Activated CD4-positive, alpha-beta T cell treated with anti-CD3 and anti-CD28 coated beads, Interleukin-2, amount 10 ng/mL, durations not matched to agents 7 days and 5 days (primary cell): ENCODE data around the gene MIPOL1. TPM values are rescaled to one million over a fixed set of nuclear protein-coding genes. Genes with fewer than 3 reads are reported as not detected.
"Not testable (repeated sequence)": the region's sequence is repeated elsewhere in the genome, so short reads cannot be mapped to it uniquely, and the experiment has no call there.

Experiments used
- CTCF ChIA-PET: fragments of 350-600 bp; sonication (Branson Sonifier 250); formaldehyde crosslinking; loops from one replicate; lab custom pipeline; 2021; ENCODE audit warnings: antibody characterized with exemption; lab: Charles Lee
- POLR2A ChIA-PET: fragments of 350-600 bp; sonication (Branson Sonifier 250); formaldehyde crosslinking; loops from one replicate; lab custom pipeline; 2021; ENCODE audit warnings: antibody characterized with exemption; lab: Charles Lee
- DNase-seq: peaks from one replicate; pipeline ENCODE4 v3.0.0-alpha.2; 2020
- H3K27ac Mint-ChIP-seq: one replicate; pipeline ENCODE4 v1.8.0; 2021; ENCODE audit warnings: mild to moderate bottlenecking, moderate library complexity, mixed read lengths
- H3K27me3 Mint-ChIP-seq: one replicate; pipeline ENCODE4 v1.8.0; 2021; ENCODE audit warnings: mixed read lengths
- H3K36me3 Mint-ChIP-seq: one replicate; pipeline ENCODE4 v1.8.0; 2021; ENCODE audit warnings: low read depth, mixed read lengths
- H3K4me1 Mint-ChIP-seq: one replicate; pipeline ENCODE4 v1.8.0; 2021; ENCODE audit warnings: mixed read lengths
- H3K4me3 Mint-ChIP-seq: one replicate; pipeline ENCODE4 v1.8.0; 2021; ENCODE audit warnings: mild to moderate bottlenecking, moderate library complexity, mixed read lengths
- H3K9me3 Mint-ChIP-seq: one replicate; pipeline ENCODE4 v1.8.0; 2021; ENCODE audit warnings: mixed read lengths
- total RNA-seq, 2 experiments: library from RNA; stranded (reverse); gene quantifications; one replicate each; pipeline ENCODE4 v1.2.3, GENCODE V29; 2021

The MIPOL1 gene
- total RNA-seq, 2 experiments from 2014 or later: not detected

- H3K9me3 Mint-ChIP-seq: no peaks in the 10 kb centered on the region
- peaks cover 21% of the 10 kb centered on the region for H3K27me3 Mint-ChIP-seq
- H3K27ac Mint-ChIP-seq: no peak within 1 kb of the TSS
- CTCF ChIA-PET: no interaction called here
- DNase-seq: no peak
- H3K4me1 Mint-ChIP-seq: no peaks in the 10 kb centered on the region
- H3K4me3 Mint-ChIP-seq: no peak within 1 kb of the TSS
- no peaks in the 10 kb centered on the region for H3K36me3 Mint-ChIP-seq
- POLR2A ChIA-PET: no interaction called here
Measured at GRCh38 chr14:37172024-37172869, 25.5 kb upstream of the MIPOL1 start, which contains the start of gene SLC25A21. SLC25A21 (minus strand) TSS chr14:37172606.

GRCh38 chr14:37172936-37173614 is 24.7 kb upstream of the MIPOL1 start:
- Mint-ChIP-seq H3K9me3 (no peaks in the 10 kb centered on the region), H3K27me3 (peaks cover 21% of the 10 kb centered on the region), H3K4me1 (no peaks in the 10 kb centered on the region), H3K4me3 (no peak overlapping the region), H3K36me3 (no peaks in the 10 kb centered on the region), H3K27ac (no peak overlapping the region)
- ChIA-PET CTCF (no interaction called here), POLR2A (no interaction called here)
- no peak for DNase-seq

GRCh38 chr14:37179896-37180502 is 17.7 kb upstream of the MIPOL1 start:
- ChIA-PET CTCF (no interaction called here), POLR2A (no interaction called here)
- DNase-seq: no peak
- Mint-ChIP-seq H3K4me3 (no peak overlapping the region), H3K4me1 (no peaks in the 10 kb centered on the region), H3K27me3 (no peaks in the 10 kb centered on the region), H3K9me3 (no peaks in the 10 kb centered on the region), H3K27ac (no peak overlapping the region), H3K36me3 (no peaks in the 10 kb centered on the region)

GRCh38 chr14:37180886-37181285 is 16.9 kb upstream of the MIPOL1 start:
- POLR2A ChIA-PET, H3K4me3 Mint-ChIP-seq, CTCF ChIA-PET, H3K27me3 Mint-ChIP-seq, H3K36me3 Mint-ChIP-seq, H3K27ac Mint-ChIP-seq, H3K9me3 Mint-ChIP-seq, H3K4me1 Mint-ChIP-seq, DNase-seq: not testable (repeated sequence)

DNA sequence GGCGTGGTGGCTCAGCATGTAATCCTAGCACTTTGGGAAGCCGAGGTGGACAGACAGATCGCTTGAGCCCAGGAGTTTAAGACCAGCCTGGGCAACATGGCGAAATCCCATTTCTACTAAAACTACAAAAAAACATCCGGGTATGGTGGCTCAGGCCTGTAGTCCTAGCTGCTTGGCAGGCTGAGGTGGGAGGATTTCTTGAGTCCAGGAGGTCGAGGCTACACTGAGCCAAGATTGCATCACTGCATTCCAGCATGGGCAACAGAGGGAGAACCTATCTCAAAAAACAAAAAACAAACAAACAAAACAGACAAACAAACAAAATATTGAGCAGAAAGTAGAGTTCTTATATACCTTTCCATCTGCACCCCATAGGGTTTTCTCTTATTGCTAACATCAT is 16.3 kb upstream of the MIPOL1 start:
- H3K4me3 Mint-ChIP-seq: no peak overlapping the region
- no peaks in the 10 kb centered on the region for H3K9me3 Mint-ChIP-seq
- POLR2A ChIA-PET: no interaction called here
- H3K27ac Mint-ChIP-seq: no peak overlapping the region
- no peak for DNase-seq
- H3K27me3 Mint-ChIP-seq: no peaks in the 10 kb centered on the region
- H3K36me3 Mint-ChIP-seq: no peaks in the 10 kb centered on the region
- CTCF ChIA-PET: no interaction called here
- no peaks in the 10 kb centered on the region for H3K4me1 Mint-ChIP-seq

DNA sequence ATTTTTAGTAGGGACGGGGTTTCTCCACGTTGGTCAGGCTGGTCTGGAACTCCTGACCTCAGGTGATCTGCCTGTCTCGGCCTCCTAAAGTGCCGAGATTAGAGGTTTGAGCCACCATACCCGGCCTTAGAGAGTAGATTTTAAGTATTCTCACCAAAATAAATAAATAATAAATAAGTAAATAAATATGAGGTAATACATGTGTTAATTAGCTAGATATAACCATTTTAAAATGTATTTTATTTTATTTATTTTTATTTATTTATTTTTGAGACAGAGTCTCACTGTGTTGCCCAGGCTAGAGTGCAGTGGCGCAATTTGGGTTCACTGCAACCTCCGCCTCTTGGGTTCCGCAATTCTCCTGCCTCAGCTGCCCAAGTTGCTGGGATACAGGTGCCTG is 13.2 kb upstream of the MIPOL1 start:
- DNase-seq, H3K27ac Mint-ChIP-seq, H3K4me3 Mint-ChIP-seq, CTCF ChIA-PET, H3K9me3 Mint-ChIP-seq, H3K4me1 Mint-ChIP-seq, POLR2A ChIA-PET, H3K36me3 Mint-ChIP-seq, H3K27me3 Mint-ChIP-seq: not testable (repeated sequence)

DNA sequence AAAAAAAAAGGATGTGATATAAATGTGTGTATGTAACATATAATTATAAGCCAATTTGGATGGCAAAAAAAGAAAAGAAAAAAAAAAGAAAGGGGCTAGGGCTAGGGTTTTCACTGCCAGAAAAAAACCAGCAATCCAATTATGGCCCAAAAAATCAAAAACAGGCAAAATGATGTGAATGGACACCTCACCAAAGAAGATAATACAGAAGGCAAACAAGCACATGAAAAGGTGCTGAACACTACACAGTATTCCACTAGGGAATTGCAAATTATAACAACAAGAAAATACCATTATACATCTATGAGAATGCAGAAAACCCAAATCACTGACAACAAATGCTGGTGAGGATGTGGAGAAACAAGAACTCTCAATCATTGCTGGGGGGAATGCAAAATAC is 12.1 kb upstream of the MIPOL1 start:
- POLR2A ChIA-PET: no interaction called here
- no peak for DNase-seq
- H3K36me3 Mint-ChIP-seq: no peaks in the 10 kb centered on the region
- H3K9me3 Mint-ChIP-seq: peaks cover 2% of the 10 kb centered on the region
- H3K4me1 Mint-ChIP-seq: no peaks in the 10 kb centered on the region
- H3K27me3 Mint-ChIP-seq: no peaks in the 10 kb centered on the region
- H3K4me3 Mint-ChIP-seq: no peak overlapping the region
- CTCF ChIA-PET: no interaction called here
- no peak overlapping the region for H3K27ac Mint-ChIP-seq

GRCh38 chr14:37186865-37187264 is 10.9 kb upstream of the MIPOL1 start:
- DNase-seq: no peak
- ChIA-PET POLR2A (no interaction called here), CTCF (no interaction called here)
- Mint-ChIP-seq H3K4me1 (no peaks in the 10 kb centered on the region), H3K27ac (no peak overlapping the region), H3K27me3 (no peaks in the 10 kb centered on the region), H3K36me3 (no peaks in the 10 kb centered on the region), H3K4me3 (no peak overlapping the region), H3K9me3 (peaks cover 2% of the 10 kb centered on the region)

DNA sequence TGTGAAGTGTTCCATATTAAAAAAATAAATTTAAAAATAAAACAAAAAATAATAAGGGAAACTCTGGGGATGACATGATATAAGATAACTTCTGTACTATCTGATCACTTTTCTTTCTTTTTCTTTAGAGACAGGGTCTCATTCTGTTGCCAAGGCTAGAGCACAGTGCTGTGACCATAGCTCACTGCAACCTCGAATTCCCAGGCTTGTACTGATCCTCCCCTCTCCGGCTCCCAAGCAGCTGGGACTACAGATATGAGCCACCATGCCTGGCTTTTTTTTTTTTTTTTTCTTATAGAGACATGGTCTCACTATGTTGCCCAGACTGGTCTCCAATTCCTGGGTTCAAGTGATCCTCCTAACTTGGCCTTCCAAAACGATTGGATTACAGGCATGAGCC is 10.4 kb upstream of the MIPOL1 start:
- H3K4me3 Mint-ChIP-seq: no peak overlapping the region
- CTCF ChIA-PET: no interaction called here
- DNase-seq: no peak
- H3K9me3 Mint-ChIP-seq: peaks cover 2% of the 10 kb centered on the region
- POLR2A ChIA-PET: no interaction called here
- H3K36me3 Mint-ChIP-seq: no peaks in the 10 kb centered on the region
- no peaks in the 10 kb centered on the region for H3K4me1 Mint-ChIP-seq
- H3K27ac Mint-ChIP-seq: no peak overlapping the region
- H3K27me3 Mint-ChIP-seq: no peaks in the 10 kb centered on the region

DNA sequence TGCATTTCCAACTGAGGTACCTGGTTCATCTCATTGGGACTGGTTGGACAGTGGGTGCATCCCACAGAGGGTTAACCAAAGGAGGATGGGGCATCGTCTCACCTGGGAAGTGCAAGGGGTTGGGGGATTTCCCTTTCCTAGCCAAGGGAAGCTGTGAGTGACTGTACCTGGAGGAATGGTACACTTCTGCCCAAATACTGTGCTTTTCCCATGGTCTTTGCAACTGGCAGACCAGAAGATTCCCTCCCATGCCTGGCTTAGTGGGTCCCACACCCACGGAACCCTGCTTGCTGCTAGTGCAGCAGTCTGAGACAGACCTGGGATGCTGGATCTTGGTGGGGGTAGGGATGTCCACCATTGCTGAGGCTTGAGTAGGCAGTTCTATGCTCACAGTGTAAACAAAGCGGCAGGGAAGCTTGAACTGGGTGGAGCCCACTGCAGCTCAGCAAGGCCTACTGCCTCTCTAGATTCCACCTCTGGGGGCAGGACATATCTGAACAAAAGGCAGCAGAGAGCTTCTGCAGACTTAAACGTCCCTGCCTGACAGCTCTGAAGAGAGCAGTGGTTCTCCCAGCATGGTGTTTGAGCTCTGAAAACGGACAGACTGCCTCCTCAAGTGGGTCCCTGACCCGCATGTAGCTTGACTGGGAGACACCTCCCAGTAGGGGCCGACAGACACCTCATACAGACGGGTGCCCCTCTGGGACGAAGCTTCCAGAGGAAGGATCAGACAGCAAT is 9.7 kb upstream of the MIPOL1 start:
- POLR2A ChIA-PET, H3K36me3 Mint-ChIP-seq, H3K27ac Mint-ChIP-seq, H3K4me3 Mint-ChIP-seq, H3K27me3 Mint-ChIP-seq, DNase-seq, H3K9me3 Mint-ChIP-seq, H3K4me1 Mint-ChIP-seq, CTCF ChIA-PET: not testable (repeated sequence)

- DNase-seq, H3K4me1 Mint-ChIP-seq, H3K36me3 Mint-ChIP-seq, H3K27me3 Mint-ChIP-seq, CTCF ChIA-PET, POLR2A ChIA-PET, H3K4me3 Mint-ChIP-seq, H3K9me3 Mint-ChIP-seq, H3K27ac Mint-ChIP-seq: not testable (repeated sequence)
Measured at GRCh38 chr14:37189733-37190132, 8.0 kb upstream of the MIPOL1 start.

GRCh38 chr14:37194698-37195097 is 3.0 kb upstream of the MIPOL1 start:
- ChIA-PET CTCF (no interaction called here), POLR2A (no interaction called here)
- Mint-ChIP-seq H3K9me3 (peaks cover 2% of the 10 kb centered on the region), H3K27me3 (peaks cover 17% of the 10 kb centered on the region), H3K36me3 (peaks cover 2% of the 10 kb centered on the region), H3K27ac (no peak overlapping the region), H3K4me1 (peaks cover 10% of the 10 kb centered on the region), H3K4me3 (no peak overlapping the region)
- no peak for DNase-seq

DNA sequence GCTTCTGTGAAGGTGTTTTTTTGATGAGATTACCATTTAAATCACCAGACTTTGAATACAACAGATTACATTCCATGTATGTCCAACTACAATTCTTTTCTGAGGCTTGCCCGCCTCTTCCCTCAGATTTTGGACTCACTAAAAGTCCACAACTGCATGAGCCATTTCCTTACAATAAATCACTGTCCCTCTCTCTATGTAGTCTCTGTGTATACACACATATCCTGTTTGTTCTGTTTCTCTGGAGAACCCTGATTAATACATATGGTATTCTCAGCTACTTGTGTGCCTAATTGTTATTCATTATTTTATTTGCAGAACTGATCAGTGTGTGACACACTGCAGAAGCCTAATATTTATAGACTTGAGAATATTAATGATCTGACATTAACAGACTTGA is 2.4 kb upstream of the MIPOL1 start:
- DNase-seq: no peak
- peaks cover 2% of the 10 kb centered on the region for H3K9me3 Mint-ChIP-seq
- H3K27ac Mint-ChIP-seq: no peak overlapping the region
- peaks cover 2% of the 10 kb centered on the region for H3K36me3 Mint-ChIP-seq
- H3K4me3 Mint-ChIP-seq: no peak overlapping the region
- POLR2A ChIA-PET: no interaction called here
- peaks cover 17% of the 10 kb centered on the region for H3K27me3 Mint-ChIP-seq
- peaks cover 10% of the 10 kb centered on the region for H3K4me1 Mint-ChIP-seq
- CTCF ChIA-PET: no interaction called here
